ENCODE measurements around the gene ZBTB20. TPM values are rescaled to one million over a fixed set of nuclear protein-coding genes. Genes with fewer than 3 reads are reported as not detected.
"Not testable (repeated sequence)": the region's sequence is repeated elsewhere in the genome, so short reads cannot be mapped to it uniquely, and the experiment has no call there.

ZBTB20 gene
- total RNA-seq, 1 experiment from 2014 or later = 1.6 TPM

DNA sequence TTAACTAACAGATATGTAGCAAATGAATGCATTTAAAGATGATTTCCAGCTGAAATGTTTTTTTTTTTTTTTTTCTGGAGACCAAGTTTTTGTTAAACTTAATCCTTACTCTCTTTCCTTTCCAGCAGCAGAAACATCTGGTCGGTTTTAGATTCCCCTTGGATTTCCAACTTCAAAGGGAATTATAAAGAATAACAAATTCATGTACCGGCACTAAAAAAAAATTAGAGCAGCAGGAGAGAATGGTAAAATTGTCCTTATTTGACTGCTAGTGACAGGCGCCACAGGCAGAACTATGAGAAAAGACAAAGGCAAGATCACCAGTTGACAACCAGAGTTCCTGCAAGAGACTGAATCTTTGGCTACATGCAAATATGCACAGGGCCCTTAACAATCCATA lies 459.9 kb downstream of the ZBTB20 start:
- no peak for DNase-seq
- no peaks in the 10 kb centered on the region for H3K9me2 ChIP-seq (replicated peaks; ENCODE audit: insufficient read depth, low read length)
- no peak overlapping the region for H2AFZ ChIP-seq (ENCODE audit: low read length)
- no peak overlapping the region for H3K4me2 ChIP-seq (ENCODE audit: low read depth, low read length, poor library complexity, severe bottlenecking)
- no peaks in the 10 kb centered on the region for H3K79me2 ChIP-seq (ENCODE audit: low read length)
- H4K20me1 ChIP-seq (ENCODE audit: insufficient read depth, low read depth, low read length) = no peaks in the 10 kb centered on the region
- no peak overlapping the region for H3K4me3 ChIP-seq (ENCODE audit: low read length)
- H3K27ac ChIP-seq (ENCODE audit: low read length) = no peak overlapping the region
- H3K36me3 ChIP-seq (ENCODE audit: insufficient read depth, low read length) = no peaks in the 10 kb centered on the region
- H3K4me1 ChIP-seq (ENCODE audit: low read length) = no peaks in the 10 kb centered on the region
- no peaks in the 10 kb centered on the region for H3K9me3 ChIP-seq (ENCODE audit: low read length)
- no peak overlapping the region for H3K9ac ChIP-seq (ENCODE audit: low read length)
- no peaks in the 10 kb centered on the region for H3K27me3 ChIP-seq (ENCODE audit: low read length)

DNA sequence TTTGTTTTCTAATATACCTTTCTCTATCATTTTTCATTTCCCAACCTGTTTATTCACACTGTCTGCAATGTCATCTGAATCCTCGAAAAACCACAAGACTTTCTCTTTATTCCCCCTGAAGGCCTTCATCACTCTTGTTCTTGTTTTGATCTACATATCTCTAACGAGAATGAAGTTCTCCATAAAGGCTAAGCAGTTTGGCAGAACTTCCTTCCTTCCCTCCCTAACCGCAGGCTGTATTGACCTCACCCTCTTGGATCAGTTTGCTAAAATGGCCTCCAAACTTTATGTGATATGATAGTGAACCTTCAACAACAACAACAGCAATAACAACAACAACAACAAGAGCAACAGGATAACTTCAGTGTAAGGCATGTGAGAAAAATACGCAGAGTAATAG lies 460.5 kb downstream of the ZBTB20 start:
- H2AFZ ChIP-seq (ENCODE audit: low read length) = no peak overlapping the region
- no peaks in the 10 kb centered on the region for H3K79me2 ChIP-seq (ENCODE audit: low read length)
- no peak for DNase-seq
- no peaks in the 10 kb centered on the region for H3K36me3 ChIP-seq (ENCODE audit: insufficient read depth, low read length)
- no peaks in the 10 kb centered on the region for H3K27me3 ChIP-seq (ENCODE audit: low read length)
- H3K9me2 ChIP-seq (replicated peaks; ENCODE audit: insufficient read depth, low read length) = no peaks in the 10 kb centered on the region
- H3K4me3 ChIP-seq (ENCODE audit: low read length) = no peak overlapping the region
- no peaks in the 10 kb centered on the region for H4K20me1 ChIP-seq (ENCODE audit: insufficient read depth, low read depth, low read length)
- H3K4me2 ChIP-seq (ENCODE audit: low read depth, low read length, poor library complexity, severe bottlenecking) = no peak overlapping the region
- H3K9ac ChIP-seq (ENCODE audit: low read length) = no peak overlapping the region
- no peak overlapping the region for H3K27ac ChIP-seq (ENCODE audit: low read length)
- no peaks in the 10 kb centered on the region for H3K4me1 ChIP-seq (ENCODE audit: low read length)
- no peaks in the 10 kb centered on the region for H3K9me3 ChIP-seq (ENCODE audit: low read length)

DNA sequence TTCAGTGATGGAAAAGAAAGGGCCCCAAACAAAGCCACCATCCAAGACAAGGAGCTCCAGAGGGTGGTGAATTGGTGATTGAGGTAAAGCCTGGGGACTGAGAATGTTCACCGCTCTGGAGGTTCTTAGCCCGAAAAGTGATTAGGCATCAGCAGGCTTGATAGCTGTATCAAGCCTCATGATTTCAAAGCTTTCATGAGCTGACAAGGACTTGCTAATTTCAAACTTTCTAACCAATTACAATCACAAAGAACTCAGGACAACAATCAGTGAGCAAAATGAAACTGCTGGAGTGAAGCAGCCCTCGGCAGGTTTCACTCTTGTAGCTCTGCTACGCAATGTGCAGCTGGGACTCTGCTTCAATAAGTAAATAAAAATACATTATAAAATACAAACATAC lies 461.9 kb downstream of the ZBTB20 start:
- Histone ChIP-seq H3K9me2 (replicated peaks; ENCODE audit: insufficient read depth, low read length) (no peaks in the 10 kb centered on the region), H3K4me1 (ENCODE audit: low read length) (no peaks in the 10 kb centered on the region), H3K36me3 (ENCODE audit: insufficient read depth, low read length) (no peaks in the 10 kb centered on the region), H3K4me2 (ENCODE audit: low read depth, low read length, poor library complexity, severe bottlenecking) (no peak overlapping the region), H3K27me3 (ENCODE audit: low read length) (no peaks in the 10 kb centered on the region), H3K27ac (ENCODE audit: low read length) (no peak overlapping the region), H2AFZ (ENCODE audit: low read length) (no peak overlapping the region), H3K4me3 (ENCODE audit: low read length) (no peak overlapping the region), H3K79me2 (ENCODE audit: low read length) (no peaks in the 10 kb centered on the region), H4K20me1 (ENCODE audit: insufficient read depth, low read depth, low read length) (no peaks in the 10 kb centered on the region), H3K9me3 (ENCODE audit: low read length) (no peaks in the 10 kb centered on the region), H3K9ac (ENCODE audit: low read length) (no peak overlapping the region)
- no peak for DNase-seq

DNA sequence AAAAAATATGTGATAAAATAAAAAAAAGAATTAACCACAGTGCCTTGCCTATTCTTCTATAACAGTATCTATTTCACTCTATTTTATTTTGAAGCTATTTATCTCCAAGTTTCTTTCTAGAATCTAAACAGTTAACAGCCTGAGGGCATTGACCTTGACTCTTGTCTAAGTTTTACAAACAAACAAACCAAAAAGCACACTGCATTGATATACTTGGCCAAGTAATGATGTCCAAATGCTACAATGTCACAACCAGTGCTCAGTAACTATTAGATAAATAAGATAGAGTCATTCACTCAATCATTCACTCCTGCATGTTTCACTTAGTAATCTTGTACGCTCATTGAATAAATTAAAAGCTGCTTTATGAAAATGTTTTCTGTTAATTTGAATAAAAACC lies 466.8 kb downstream of the ZBTB20 start:
- H3K9me2 ChIP-seq (replicated peaks; ENCODE audit: insufficient read depth, low read length) = no peaks in the 10 kb centered on the region

DNA sequence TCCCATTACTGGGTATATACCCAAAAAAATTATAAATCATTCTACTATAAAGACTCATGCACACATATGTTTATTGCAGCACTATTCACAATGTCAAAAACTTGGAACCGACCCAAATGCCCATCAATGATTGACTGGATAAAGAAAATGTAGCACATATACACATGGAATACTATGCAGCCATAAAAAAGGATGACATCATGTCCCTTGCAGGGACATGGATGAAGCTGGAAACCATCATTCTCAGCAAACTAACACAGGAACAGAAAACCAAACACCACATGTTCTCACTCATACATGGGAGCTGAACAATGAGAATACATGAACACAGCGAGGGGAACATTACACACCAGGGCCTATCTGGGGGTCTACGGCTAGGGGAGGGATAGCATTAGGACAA lies 467.3 kb downstream of the ZBTB20 start:
- not testable (repeated sequence) for H3K27ac ChIP-seq (ENCODE audit: low read length); H4K20me1 ChIP-seq (ENCODE audit: insufficient read depth, low read depth, low read length); H3K27me3 ChIP-seq (ENCODE audit: low read length); DNase-seq; H3K9me2 ChIP-seq (replicated peaks; ENCODE audit: insufficient read depth, low read length); H3K9me3 ChIP-seq (ENCODE audit: low read length); H2AFZ ChIP-seq (ENCODE audit: low read length); H3K36me3 ChIP-seq (ENCODE audit: insufficient read depth, low read length); H3K4me2 ChIP-seq (ENCODE audit: low read depth, low read length, poor library complexity, severe bottlenecking); H3K4me3 ChIP-seq (ENCODE audit: low read length); H3K4me1 ChIP-seq (ENCODE audit: low read length); H3K79me2 ChIP-seq (ENCODE audit: low read length); H3K9ac ChIP-seq (ENCODE audit: low read length)

More for the DNA sequence above, 466.8 kb downstream of the ZBTB20 start:
- Histone ChIP-seq H3K4me2 (ENCODE audit: low read depth, low read length, poor library complexity, severe bottlenecking) (no peak overlapping the region), H3K9ac (ENCODE audit: low read length) (no peak overlapping the region), H3K36me3 (ENCODE audit: insufficient read depth, low read length) (no peaks in the 10 kb centered on the region), H2AFZ (ENCODE audit: low read length) (no peak overlapping the region), H3K4me3 (ENCODE audit: low read length) (no peak overlapping the region), H3K27me3 (ENCODE audit: low read length) (no peaks in the 10 kb centered on the region), H4K20me1 (ENCODE audit: insufficient read depth, low read depth, low read length) (no peaks in the 10 kb centered on the region), H3K27ac (ENCODE audit: low read length) (no peak overlapping the region), H3K9me3 (ENCODE audit: low read length) (no peaks in the 10 kb centered on the region), H3K79me2 (ENCODE audit: low read length) (no peaks in the 10 kb centered on the region), H3K4me1 (ENCODE audit: low read length) (no peaks in the 10 kb centered on the region)
- no peak for DNase-seq

DNA sequence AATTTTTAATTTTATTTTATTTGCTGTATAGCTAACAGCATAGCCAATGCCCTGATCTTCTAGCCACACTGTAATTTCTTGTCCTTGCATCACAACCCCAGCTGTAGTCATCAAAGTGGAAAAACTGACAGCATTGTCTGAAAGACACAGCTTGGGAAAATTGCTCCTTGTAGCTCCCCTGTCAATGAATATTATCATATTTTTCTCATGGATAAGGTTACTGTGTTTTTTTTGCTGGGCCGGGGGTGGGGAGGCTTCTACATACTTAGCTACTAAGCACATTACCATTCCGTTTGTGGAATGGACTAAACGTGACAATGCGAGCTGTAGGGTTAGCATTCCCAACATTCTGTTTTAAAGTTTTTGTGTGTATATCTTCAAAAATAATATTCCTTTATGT lies 472.0 kb downstream of the ZBTB20 start:
- Histone ChIP-seq H3K9me3 (ENCODE audit: low read length) (no peaks in the 10 kb centered on the region), H3K9ac (ENCODE audit: low read length) (no peak overlapping the region), H3K4me3 (ENCODE audit: low read length) (no peak overlapping the region), H3K79me2 (ENCODE audit: low read length) (no peaks in the 10 kb centered on the region), H3K9me2 (replicated peaks; ENCODE audit: insufficient read depth, low read length) (no peaks in the 10 kb centered on the region), H2AFZ (ENCODE audit: low read length) (no peak overlapping the region), H3K4me1 (ENCODE audit: low read length) (no peaks in the 10 kb centered on the region), H3K36me3 (ENCODE audit: insufficient read depth, low read length) (no peaks in the 10 kb centered on the region), H4K20me1 (ENCODE audit: insufficient read depth, low read depth, low read length) (no peaks in the 10 kb centered on the region), H3K4me2 (ENCODE audit: low read depth, low read length, poor library complexity, severe bottlenecking) (no peak overlapping the region), H3K27ac (ENCODE audit: low read length) (no peak overlapping the region), H3K27me3 (ENCODE audit: low read length) (no peaks in the 10 kb centered on the region)
- no peak for DNase-seq

DNA sequence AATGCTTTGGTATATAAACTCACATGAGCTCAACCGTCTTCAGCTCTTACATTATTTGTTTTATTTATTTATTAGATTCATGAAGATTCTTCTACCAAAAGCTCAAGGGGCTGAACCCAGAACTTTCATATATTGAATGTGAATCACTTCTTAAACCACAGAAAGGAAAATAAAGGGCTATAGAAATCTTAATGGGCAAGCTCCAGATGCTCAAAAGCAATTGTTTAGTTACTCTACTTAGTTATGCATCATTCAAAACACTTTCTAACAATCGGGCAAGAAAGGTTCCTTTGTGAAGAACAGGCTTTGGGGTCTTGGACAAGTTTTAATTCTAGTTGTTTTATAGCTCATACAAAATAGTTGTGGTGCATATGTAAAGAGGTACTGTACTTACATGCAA lies 473.1 kb downstream of the ZBTB20 start:
- H3K9ac ChIP-seq (ENCODE audit: low read length) = no peak overlapping the region
- H3K27me3 ChIP-seq (ENCODE audit: low read length) = no peaks in the 10 kb centered on the region

DNA sequence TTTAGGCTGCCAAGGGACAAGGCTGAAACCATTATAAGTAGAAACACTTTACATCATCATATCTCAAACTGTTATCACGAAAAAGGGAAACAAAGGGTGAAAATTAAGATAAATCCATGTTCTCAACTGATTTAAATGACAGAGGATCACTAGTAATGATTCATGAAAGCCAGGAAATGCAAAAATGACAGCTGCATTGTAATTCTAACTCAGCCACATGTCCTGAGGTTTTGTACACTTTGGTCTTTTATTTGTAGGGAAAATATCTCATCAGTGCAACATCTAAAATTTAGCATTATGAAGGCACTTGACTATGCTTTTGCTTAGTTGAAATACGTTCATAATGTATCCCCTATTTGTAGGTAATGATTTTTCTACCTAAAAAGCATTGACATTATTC lies 473.6 kb downstream of the ZBTB20 start:
- Histone ChIP-seq H3K9ac (ENCODE audit: low read length) (no peak overlapping the region), H3K36me3 (ENCODE audit: insufficient read depth, low read length) (no peaks in the 10 kb centered on the region), H3K4me2 (ENCODE audit: low read depth, low read length, poor library complexity, severe bottlenecking) (no peak overlapping the region), H3K79me2 (ENCODE audit: low read length) (no peaks in the 10 kb centered on the region), H3K4me1 (ENCODE audit: low read length) (no peaks in the 10 kb centered on the region), H4K20me1 (ENCODE audit: insufficient read depth, low read depth, low read length) (no peaks in the 10 kb centered on the region), H3K4me3 (ENCODE audit: low read length) (no peak overlapping the region), H3K9me3 (ENCODE audit: low read length) (no peaks in the 10 kb centered on the region), H3K27ac (ENCODE audit: low read length) (no peak overlapping the region), H2AFZ (ENCODE audit: low read length) (no peak overlapping the region), H3K9me2 (replicated peaks; ENCODE audit: insufficient read depth, low read length) (no peaks in the 10 kb centered on the region), H3K27me3 (ENCODE audit: low read length) (no peaks in the 10 kb centered on the region)
- no peak for DNase-seq

More for the DNA sequence above, 473.1 kb downstream of the ZBTB20 start:
- H2AFZ ChIP-seq (ENCODE audit: low read length) = no peak overlapping the region
- H3K27ac ChIP-seq (ENCODE audit: low read length) = no peak overlapping the region
- no peaks in the 10 kb centered on the region for H3K36me3 ChIP-seq (ENCODE audit: insufficient read depth, low read length)
- no peaks in the 10 kb centered on the region for H3K79me2 ChIP-seq (ENCODE audit: low read length)
- no peak overlapping the region for H3K4me2 ChIP-seq (ENCODE audit: low read depth, low read length, poor library complexity, severe bottlenecking)
- no peak overlapping the region for H3K4me3 ChIP-seq (ENCODE audit: low read length)
- no peaks in the 10 kb centered on the region for H3K4me1 ChIP-seq (ENCODE audit: low read length)
- no peaks in the 10 kb centered on the region for H4K20me1 ChIP-seq (ENCODE audit: insufficient read depth, low read depth, low read length)
- no peak for DNase-seq
- H3K9me3 ChIP-seq (ENCODE audit: low read length) = no peaks in the 10 kb centered on the region
- no peaks in the 10 kb centered on the region for H3K9me2 ChIP-seq (replicated peaks; ENCODE audit: insufficient read depth, low read length)

Measured in Karpas-422 (cell line).